ENCODE data around the gene SLC22A6.

DNA sequence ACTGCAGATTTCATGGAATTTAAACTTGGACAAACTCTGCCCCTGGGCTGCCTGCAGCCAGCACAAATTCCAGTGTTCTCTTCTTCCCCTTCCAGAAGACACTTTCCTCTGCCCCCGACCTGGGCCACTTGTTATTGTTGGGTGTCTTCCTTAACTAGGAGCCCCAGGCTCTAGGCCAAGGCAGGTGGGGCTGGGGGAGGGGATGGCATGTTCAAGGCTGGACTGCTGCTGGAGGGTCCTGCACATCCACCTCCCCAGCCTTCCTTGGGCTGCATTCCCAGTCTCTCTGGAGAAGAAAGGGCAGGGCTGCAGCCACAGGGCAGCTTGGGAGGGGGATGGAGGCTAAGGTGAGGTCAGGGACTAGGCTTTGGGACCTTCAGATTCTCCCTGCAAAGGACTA lies 11.5 kb upstream of the SLC22A6 start:
- no peak for TF ChIP-seq EZH2 (IDR thresholded peaks at IDR 0.05; ENCODE audit: borderline replicate concordance, low read length)
- TF ChIP-seq, protein P1, sequence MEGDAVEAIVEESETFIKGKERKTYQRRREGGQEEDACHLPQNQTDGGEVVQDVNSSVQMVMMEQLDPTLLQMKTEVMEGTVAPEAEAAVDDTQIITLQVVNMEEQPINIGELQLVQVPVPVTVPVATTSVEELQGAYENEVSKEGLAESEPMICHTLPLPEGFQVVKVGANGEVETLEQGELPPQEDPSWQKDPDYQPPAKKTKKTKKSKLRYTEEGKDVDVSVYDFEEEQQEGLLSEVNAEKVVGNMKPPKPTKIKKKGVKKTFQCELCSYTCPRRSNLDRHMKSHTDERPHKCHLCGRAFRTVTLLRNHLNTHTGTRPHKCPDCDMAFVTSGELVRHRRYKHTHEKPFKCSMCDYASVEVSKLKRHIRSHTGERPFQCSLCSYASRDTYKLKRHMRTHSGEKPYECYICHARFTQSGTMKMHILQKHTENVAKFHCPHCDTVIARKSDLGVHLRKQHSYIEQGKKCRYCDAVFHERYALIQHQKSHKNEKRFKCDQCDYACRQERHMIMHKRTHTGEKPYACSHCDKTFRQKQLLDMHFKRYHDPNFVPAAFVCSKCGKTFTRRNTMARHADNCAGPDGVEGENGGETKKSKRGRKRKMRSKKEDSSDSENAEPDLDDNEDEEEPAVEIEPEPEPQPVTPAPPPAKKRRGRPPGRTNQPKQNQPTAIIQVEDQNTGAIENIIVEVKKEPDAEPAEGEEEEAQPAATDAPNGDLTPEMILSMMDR (IDR thresholded peaks at IDR 0.05; ENCODE audit: low read length) = no peak

Data from OCI-LY1 (cell line).